SK-N-MC (cell line): ENCODE data around the gene ACTN3.
"Not testable (repeated sequence)": the region's sequence is repeated elsewhere in the genome, so short reads cannot be mapped to it uniquely, and the experiment has no call there.

Experiments
- EZH2 ChIP-seq: fragments of 200-600 bp; sonication (generic); IDR thresholded peaks from one replicate; pipeline ENCODE4 v1.6.1; 2017; ENCODE audit warnings: antibody characterized with exemption
- FOXP2 ChIP-seq: optimal IDR thresholded peaks from 2 replicates; pipeline ENCODE3; 2011; ENCODE audit warnings: mild to moderate bottlenecking, moderate library complexity; ENCODE audit not compliant: insufficient read depth; ENCODE audit errors: extremely low read length, control extremely low read depth
- POLR2AphosphoS5 ChIP-seq: IDR thresholded peaks from 2 replicates; pipeline ENCODE4 v1.6.1; 2012; ENCODE audit warnings: mild to moderate bottlenecking, low read depth, low read length, borderline replicate concordance

- not testable (repeated sequence) for TF ChIP-seq EZH2, POLR2AphosphoS5, FOXP2
These were observed 36.0 kb downstream of the ACTN3 start for GRCh38 chr11:66582565-66583147.
